Measurements from ENCODE around the gene ECI2.

Gene ECI2

GRCh38 chr6:4066029-4066755, 69.2 kb downstream of the ECI2 start:
- peaks cover 3 to 53% of the 10 kb centered on the region in 2 donors for H3K36me3 ChIP-seq (replicated peaks in 1 of 2; ENCODE audit: control insufficient read depth in 2 of 2, insufficient read depth in 2 of 2, low read length in 2 of 2)
- no peak overlapping the region for H2BK15ac ChIP-seq (ENCODE audit: low read length)
- H3K14ac ChIP-seq (ENCODE audit: low read length) = no peak overlapping the region
- no peak overlapping the region for H3K18ac ChIP-seq (ENCODE audit: low read length)
- H3K9ac ChIP-seq (ENCODE audit: low read depth, low read length, poor library complexity) = no peak overlapping the region
- H3K79me1 ChIP-seq (ENCODE audit: low read depth, low read length) = no peaks in the 10 kb centered on the region
- no peak overlapping the region for H2AK5ac ChIP-seq (ENCODE audit: low read depth, low read length)
- no peak overlapping the region for H2BK5ac ChIP-seq (ENCODE audit: low read length)
- no peaks in the 10 kb centered on the region for H3K9me3 ChIP-seq (replicated peaks in 1 of 2; ENCODE audit: control insufficient read depth in 2 of 2, insufficient read depth in 1 of 2, low read depth in 1 of 2, low read length in 2 of 2)
- no peaks in the 10 kb centered on the region for H3K27me3 ChIP-seq (ENCODE audit: control insufficient read depth in 3 of 3, insufficient read depth in 3 of 3, low read depth in 1 of 3, low read length in 3 of 3)
- no peak overlapping the region for H3K23ac ChIP-seq (ENCODE audit: low read depth, low read length, poor library complexity)
- no peak overlapping the region for H2BK12ac ChIP-seq (ENCODE audit: low read length)
- H3K4me1 ChIP-seq (ENCODE audit: control insufficient read depth in 2 of 2, insufficient read depth in 1 of 2, low read depth in 1 of 2, low read length in 2 of 2) = no peaks in the 10 kb centered on the region
- no peak overlapping the region for H3K27ac ChIP-seq (replicated peaks; ENCODE audit: low read length)
- H4K8ac ChIP-seq (ENCODE audit: low read depth, low read length) = no peak overlapping the region
- H4K91ac ChIP-seq (ENCODE audit: low read depth, low read length, poor library complexity) = no peak overlapping the region
- no peak overlapping the region for H3K4me3 ChIP-seq (ENCODE audit: low read length in 2 of 2)
- WGBS, 2 donors (ENCODE audit: extremely low coverage in 2 of 2, insufficient read length in 2 of 2, insufficient replicate concordance in 1 of 2) = no CpG with 5 or more reads among the region's 7 CpGs
- no peak overlapping the region for H2AFZ ChIP-seq (ENCODE audit: low read length)
- no peak overlapping the region for H3K4me2 ChIP-seq (ENCODE audit: insufficient read depth, low read length, poor library complexity, severe bottlenecking)
- no peak overlapping the region for H2BK120ac ChIP-seq (ENCODE audit: low read depth, low read length)
- no peak overlapping the region for H3K4ac ChIP-seq (ENCODE audit: low read length)
- no peak for DNase-seq (ENCODE audit: low spot score)
